HG03342 (cell line): Measurements from ENCODE around the gene SH3D21.

Experiments used
- ATAC-seq: cut with Tn5 transposase; IDR thresholded peaks from one replicate; pipeline ENCODE4 v1.9.1; 2021; ENCODE audit warnings: mild to moderate bottlenecking, moderate library complexity; ENCODE audit not compliant: unreplicated experiment

Gene SH3D21

DNA sequence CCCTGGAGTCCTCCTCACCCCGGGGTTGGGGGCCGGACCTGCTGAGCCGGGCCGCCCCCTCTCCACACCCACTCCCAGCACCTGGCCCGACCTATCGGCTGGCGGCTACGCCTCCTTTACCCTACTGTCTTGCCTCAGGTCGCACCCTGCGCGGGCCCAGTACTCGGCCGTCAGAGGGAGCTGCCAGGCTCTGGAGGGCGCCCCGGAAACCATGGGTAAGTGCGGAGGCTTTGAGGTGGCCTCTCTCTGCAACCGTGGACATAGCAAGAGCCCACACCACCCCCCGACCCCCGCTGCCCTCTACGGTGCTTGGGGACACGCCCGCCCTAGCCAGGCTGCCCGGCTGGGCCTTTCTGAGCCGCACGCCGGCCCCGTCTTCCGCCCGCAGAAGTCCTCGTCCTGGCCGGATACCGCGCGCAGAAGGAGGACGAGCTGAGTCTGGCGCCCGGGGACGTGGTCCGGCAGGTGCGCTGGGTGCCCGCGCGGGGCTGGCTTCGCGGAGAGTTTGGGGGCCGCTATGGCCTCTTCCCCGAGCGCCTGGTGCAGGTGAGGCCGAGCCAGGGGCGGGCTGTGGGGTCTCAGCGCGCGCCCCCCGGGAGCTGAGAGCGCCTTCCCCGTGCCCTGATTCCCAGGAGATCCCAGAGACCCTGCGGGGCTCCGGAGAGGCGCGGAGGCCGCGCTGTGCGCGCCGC lies at the start of gene SH3D21:
Gene SH3D21 (plus strand): TSS at position 159 of the 692 bp plus-strand sequence. CDS start 53 bp downstream, at position 212.
- peak; percentile 28 for ATAC-seq

DNA sequence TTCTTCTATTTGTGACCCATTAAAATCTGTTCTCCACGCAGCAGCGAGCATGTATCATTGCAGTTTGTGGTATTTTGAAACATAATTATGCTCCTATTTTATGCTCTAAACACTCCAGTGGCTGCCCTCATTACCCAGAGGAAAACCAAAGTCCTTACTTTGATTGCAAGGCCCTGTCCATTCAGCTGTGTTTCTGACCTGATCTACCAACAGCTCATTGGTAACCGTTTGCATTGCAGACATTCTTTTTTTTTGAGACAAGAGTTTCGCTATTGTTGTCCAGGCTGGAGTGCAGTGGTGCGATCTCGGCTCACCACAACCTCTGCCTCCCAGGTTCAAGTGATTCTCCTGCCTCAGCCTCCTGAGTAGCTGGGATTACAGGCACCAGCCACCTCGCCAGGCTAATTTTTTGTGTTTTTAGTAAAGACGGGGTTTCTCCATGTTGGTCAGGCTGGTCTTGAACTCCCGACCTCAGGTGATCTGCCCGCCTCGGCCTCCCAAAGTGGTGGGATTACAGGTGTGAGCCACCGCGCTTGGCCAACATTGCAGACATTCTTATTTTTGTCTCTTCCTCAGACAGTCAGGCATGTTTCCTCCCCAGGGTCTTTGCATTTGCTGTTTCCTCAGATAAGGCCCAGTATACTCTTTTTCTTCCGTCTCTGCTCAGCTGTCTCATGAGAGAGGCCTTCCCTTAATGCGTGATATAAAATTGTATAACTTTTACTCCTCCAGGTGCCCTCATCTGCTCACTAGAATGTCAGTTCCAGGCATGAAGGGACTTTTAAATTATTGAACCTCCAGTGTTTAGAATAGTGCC lies 49.4 kb upstream of the SH3D21 start:
- ATAC-seq, result no peak

DNA sequence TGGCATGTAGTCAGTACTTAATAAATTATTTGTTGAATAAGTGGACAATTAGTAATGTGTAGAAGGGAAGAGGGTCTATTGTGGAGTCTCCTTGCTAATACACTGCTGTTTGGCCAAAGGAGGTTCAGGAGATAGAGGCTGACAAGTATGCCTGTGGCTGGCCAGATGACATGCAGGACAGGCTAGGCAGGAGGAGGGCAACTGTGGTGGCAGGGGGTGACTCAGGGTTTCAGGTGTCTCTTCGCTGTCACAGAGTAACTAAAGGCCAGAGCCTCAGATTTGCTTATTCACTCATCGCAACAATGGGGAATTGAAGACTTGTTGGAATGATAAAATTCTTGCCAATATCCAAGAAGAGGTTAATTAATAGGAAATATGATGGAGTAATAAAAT lies 48.8 kb upstream of the SH3D21 start:
- ATAC-seq, result no peak

DNA sequence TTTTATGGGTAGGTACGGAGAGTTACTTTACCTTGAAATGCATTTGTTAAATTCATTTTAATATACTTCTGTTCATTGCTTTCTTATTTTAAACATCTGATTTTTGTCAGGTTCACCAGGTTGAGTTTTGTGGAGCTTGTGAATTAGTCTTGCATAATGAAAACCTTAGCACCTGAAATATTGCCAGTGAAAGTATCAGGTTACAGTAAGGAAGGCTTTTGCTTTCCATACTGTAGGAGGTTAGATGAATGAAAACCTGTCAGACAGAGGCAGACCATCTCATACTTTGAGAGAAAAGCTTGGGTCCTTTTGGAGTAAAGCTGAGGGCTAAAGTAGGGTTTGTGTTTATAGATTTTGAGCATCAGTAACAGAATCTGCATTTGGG lies 47.2 kb upstream of the SH3D21 start:
- no peak for ATAC-seq

DNA sequence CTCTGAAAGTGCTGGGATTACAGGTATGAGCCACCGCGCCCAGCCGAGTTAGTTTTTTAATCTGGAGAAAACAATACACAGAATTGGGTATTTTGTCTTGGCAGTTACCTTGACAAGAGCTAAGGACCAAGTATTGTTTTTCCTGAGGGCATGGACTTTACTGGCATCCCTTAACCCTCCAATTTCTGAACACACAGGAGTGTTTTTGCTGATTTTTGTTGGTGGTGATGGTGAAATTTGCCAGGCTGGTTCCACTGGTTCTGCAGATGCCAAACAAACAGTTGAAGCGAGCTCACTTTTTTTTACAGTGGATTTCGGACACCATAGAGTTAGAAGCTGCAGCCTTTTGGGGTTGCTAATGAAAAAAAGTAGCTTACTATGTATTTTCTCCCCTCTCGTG lies 37.2 kb upstream of the SH3D21 start:
- ATAC-seq, result no peak

DNA sequence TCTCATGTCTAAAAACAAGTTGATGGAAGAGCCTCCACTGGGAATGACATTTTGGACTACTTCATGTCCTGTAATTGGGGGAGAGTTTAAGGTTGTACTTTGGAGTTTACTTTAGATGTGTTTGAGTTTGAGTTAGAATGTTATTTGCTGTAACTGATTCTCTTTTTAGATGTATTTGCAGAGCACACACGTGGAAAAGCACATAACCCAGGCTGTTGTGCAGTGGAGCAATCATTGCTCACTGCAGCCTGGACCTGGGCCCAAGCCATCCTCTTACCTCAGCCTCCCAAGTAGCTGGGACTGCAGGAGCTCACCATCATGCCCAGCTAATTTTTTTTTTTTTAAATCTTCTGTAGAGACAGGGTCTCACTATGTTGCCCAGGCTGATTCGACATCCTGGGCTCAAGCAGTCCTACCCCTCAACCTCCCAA lies 36.7 kb upstream of the SH3D21 start:
- no peak for ATAC-seq

DNA sequence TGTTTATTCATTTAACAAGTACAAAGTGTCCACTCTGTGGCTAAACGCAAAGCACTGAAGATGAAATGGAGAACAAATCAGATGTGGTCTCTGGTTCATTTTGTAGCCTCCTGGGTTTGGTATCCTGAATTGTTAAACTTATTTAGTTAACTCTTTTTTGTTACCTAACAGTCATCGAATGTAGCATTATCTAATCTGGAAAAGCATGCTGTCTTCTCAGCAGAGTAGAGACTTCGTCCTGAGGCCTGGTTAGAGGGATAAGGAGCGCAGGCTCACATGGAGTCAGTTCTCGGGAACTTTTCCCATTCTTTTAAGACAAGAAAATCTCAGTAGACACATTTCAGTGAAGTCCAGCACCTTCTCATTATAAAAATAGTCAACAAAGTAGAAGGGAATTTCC lies 33.1 kb upstream of the SH3D21 start:
- ATAC-seq, result no peak

DNA sequence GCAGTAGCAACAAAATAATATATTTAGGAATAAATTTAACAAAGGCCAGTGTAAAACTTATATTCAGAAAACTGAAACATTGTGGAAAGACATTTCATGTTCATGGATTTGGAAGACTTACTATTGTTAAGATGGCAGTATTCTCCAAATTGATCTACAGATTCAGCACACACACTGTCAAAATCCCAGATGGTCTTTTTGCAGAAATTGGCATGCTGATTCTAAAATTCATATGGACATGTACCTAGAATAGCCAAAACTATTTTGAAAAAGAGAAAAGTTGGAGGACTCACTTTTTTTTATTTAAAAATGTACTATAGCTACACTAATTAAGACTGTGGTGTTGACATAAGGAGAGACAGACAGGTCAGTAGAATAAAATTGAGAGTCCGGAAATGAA lies 32.0 kb upstream of the SH3D21 start:
- no peak for ATAC-seq

DNA sequence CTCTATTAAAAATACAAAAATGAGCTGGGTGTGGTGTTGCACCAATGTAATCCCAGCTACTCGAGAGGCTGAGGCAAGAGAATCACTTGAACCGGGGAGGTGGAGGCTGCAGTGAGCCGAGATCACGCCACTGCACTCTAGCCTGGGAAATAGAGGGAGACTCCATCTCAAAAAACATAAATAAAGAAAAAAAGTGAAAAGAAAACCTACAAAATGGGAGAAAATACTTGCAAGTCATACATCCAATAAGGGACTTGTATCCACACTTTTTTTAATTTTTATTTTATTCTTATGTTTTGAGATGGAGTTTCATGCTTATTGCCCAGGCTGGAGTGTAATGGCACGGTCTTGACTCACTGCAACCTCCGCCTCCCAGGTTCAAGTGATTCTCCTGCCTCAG lies 29.5 kb upstream of the SH3D21 start:
- no peak for ATAC-seq

DNA sequence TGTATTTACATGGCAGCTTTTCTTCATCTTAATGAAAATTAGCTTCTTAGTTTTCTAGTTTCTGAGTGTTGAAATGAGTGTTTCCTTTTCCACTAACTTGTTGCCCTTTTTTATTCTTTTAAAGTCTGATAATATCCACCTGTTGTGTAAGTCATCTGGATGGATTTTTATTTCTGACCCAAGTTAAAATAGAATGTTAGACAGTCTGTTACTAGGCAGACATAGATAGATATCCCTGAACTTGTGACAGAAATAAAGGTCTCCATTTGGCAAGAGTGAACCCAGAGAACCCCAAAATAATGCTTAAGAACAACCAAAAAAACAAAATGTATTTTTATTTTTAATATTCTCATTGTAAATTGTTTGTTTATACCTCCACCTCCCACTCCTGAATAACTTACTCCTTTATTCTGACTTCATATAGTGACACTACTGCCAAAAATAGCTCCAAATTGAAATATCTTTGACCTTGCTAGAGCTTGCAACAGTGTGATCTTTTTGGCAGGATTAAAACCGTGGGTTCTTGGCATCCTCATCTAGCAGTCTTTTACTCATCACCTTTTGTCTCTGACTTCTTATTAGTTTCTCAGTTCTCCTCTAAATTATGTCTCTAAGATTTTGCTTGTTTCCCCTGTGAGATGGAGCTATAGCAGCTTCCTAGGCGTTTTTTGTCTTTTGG lies 26.9 kb upstream of the SH3D21 start:
- no peak for ATAC-seq

DNA sequence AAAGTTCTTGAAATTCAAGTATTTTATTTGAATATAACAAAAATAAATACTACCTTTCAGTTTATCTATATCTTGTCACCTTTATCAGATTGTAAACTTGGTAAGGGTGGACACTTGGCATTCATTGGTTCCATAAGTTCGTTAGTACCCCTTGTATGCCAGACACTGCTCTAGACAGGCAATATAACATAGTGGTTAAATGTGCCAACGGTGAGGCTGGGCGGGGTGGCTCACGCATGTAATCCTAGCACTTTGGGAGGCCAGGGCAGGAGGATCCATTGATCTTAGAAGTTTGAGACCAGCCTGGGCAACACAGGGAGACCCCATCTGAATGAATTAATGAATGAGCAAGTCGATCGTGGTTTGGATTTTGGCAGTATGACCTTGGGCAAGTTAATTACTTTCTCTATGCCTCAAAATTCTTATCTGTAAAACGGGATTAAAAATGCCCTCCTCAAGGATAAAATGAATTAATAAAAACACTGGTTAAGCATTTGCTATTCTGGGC lies 26.3 kb upstream of the SH3D21 start:
- ATAC-seq, result no peak

DNA sequence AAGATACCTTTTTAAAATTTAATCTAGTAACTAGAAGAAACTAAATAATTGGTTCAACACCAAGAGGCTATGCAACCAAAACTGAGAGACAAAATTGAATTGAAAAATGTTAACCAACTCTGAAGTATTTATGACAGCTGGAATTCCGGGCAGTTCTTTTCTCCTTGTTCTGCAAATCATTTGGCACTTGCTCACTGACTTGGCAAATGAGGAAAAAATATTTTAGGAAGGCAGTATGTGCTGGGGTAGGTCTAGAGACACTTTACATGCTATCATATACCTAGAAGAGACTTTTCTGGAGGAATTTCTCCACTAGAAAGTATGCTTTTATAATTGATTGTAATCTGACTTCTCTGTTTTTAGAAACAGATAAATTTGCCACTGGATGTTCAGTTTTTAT lies 22.1 kb upstream of the SH3D21 start:
- ATAC-seq, result no peak

DNA sequence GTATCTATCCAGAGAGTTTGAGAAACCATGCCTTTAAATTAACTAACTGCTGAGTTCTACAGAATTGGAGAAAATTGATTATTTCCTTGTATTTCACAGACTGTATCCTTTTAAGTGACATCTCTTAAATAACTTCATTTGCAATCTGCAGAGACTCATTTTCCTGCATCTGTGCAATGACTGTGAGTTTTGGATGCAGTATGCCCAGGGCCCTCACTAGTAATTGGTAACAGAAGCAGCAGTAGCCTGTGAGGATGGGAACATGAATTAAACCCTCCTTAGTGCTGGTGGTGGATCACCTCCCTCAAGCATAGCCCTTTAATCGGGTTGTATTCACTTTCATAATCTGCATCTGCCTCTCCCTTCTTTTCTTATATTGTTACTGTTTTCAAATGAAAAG lies 21.7 kb upstream of the SH3D21 start:
- ATAC-seq, result no peak

DNA sequence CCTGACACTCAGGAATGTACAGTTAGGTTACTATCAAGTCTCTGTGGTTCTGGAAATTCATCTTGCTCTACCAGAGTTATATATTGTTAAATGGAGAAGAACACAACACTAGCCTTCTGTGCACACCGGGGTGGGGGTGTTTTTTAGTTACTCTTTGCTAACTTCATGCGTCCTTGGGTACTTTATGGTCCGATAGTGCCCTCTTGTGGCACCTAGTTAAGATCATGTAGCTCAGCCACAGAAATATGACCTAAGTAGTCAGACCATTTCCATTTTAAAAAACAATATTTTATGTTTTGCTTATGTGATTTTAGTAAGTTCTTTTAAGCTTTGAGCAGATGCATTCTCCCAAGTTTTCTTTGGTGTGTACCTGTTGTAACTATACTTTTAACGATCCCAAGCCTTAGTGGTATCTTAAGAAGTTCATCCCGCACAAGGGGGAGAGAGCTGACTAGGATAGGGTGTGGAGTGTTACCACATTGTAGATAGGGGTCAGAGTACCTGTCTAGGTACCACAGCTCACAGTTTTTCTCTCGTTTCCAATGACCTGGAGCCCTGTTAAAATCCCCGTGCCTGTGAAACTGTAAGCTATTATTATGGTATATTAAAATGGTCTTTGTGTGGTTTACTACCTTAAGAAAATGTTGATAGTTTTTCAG lies 20.6 kb upstream of the SH3D21 start:
- no peak for ATAC-seq

DNA sequence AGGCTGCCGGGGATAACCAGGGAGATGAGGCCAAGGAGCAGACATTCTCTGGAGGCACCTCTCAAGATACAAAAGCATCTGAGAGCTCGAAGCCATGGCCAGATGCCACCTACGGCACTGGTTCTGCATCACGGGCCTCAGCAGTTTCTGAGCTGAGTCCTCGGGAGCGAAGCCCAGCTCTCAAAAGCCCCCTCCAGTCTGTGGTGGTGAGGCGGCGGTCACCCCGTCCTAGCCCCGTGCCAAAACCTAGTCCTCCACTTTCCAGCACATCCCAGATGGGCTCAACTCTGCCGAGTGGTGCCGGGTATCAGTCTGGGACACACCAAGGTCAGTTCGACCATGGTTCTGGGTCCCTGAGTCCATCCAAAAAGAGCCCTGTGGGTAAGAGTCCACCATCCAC lies 19.4 kb upstream of the SH3D21 start:
- no peak for ATAC-seq

DNA sequence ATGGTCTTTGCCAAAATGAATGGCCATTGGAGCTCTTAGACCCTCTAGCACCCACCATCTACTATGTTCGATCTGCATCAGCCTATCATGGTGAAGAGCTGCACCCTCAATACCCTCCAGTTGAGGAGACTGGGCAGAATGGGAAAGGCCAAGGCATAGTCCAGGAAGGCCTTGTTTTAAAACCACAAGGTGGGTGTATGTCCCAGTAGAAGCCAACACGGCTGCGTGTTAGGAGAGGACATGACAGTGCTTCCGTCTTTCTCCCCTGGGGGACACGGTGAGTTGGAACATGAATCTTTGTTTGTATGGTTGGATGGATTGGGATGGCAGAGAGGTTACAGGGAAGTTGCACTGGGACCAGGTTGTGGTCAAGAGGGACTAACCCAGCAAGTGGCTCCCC lies 18.6 kb upstream of the SH3D21 start:
- ATAC-seq, result no peak

DNA sequence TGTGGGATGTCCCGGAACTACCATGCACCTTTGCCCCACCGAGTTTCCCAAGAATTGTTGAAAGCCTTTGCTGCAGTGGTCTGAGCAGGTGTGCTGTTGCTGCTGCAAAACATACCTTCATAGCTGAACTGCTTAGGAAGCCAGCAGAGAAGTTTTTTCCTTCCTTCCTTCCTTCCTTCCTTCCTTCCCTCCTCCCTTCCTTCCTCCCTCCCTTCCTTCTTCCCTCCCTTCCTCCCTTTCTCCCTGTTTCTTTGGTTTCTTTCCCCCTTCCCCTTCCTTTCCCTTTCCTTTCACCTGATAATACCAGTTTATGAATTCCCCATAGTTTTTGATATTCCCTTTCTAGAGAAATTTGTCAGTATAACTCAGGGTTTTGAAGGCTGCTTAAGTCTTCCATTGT lies 10.8 kb upstream of the SH3D21 start:
- no peak for ATAC-seq

DNA sequence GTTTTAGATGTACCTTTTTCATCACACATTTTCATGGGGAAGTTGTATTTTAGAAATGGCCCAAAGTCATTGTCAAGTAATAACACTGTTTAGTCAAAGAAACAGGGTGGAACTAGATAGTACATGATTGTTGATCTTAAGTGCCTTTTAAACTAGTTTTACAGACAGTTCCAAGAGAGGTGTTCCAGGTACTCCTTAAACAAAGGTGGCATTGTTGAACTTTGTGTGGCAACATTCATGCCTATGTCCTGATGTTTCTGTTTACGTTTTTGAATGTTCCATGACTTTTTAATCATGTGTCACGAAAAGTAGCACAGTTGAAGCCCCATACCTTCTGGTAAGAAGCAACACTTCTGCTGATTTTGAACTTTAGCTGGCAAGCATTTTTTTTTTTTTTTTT lies 9.1 kb upstream of the SH3D21 start:
- no peak for ATAC-seq

DNA sequence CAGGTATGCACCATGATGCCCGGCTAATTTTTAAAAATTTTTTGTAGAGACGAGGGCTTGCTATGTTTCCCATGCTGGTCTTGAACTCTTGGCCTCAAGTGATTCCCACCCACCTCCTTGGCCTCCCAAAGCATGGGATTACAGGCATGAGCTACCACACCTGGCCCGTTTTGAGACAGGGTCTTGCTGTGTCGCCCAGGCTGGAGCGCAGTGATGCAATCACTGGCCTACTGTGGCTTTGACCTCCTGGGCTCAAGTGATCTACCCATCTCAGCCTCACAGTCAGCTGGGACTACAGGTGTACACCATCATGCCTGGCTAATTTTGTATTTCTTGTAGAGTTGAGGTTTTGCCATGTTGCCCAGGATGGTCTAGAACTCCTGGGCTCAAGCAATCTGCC lies 7.5 kb upstream of the SH3D21 start:
- no peak for ATAC-seq

DNA sequence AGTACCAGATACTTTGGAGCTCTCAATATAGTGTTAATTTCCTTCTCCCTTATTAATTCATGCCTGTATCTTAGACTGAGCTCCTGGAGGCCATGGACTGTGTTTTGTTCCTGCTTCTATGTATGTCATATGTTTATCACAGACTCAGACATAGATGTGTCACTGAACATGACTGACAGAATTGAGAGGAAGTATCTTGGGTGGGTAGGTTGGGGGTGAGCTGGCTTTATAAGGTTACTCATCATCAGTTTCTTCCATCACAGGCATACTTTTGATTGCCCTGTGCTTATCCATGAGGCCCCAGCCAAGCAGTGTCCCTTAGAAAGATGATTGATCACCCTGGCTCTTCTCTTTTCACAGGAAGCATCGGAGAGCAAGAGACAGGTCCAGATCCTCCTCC lies 5.6 kb upstream of the SH3D21 start:
- ATAC-seq, result no peak

DNA sequence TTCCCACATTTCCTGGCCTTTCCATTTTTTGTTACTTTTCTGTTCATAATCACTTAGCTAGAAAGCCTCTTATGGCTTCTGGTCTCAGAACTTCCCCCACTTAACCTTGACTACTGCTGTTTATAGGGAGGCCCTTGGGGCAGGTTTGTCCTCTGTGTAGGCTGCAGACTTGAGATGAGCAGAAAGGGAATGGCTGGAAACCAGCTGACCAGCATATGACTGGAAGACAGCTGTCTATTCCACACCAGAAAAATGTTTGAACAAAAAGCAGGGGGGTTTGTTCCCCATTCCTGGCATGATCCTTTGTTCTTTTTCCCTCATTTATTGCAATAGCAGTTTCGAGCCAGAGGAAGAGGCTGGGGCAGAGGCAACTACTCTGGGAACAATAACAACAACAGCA lies 4.9 kb upstream of the SH3D21 start:
- no peak for ATAC-seq
